DND-41 (cell line): Measurements from ENCODE around the gene SLC40A1.

Experiments
- ATAC-seq: fragments of 200-7000 bp; cut with Tn5 transposase; 3 replicates; pipeline ENCODE4 v1.9.1; 2021; ENCODE audit warnings: low read depth; ENCODE audit not compliant: insufficient read depth
- DNase-seq: peaks from one replicate; pipeline ENCODE4 v3.0.0-alpha.2; 2020
- H2AFZ ChIP-seq: 2 replicates; pipeline ENCODE4 v1.6.0; 2012; ENCODE audit warnings: low read depth, low read length
- H3K27ac ChIP-seq: 2 replicates; pipeline ENCODE4 v1.5.1; 2012; ENCODE audit warnings: low read length, inconsistent platforms
- H3K27me3 ChIP-seq: fragments of 200-600 bp; sonication (generic); 2 replicates; pipeline ENCODE4 v1.6.0; 2012; ENCODE audit warnings: low read length, mild to moderate bottlenecking, inconsistent platforms; ENCODE audit not compliant: insufficient read depth, poor library complexity
- H3K36me3 ChIP-seq: 2 replicates; pipeline ENCODE4 v1.5.1; 2012; ENCODE audit warnings: low read length, inconsistent platforms; ENCODE audit not compliant: insufficient read depth
- H3K4me1 ChIP-seq: 2 replicates; pipeline ENCODE4 v1.5.1; 2012; ENCODE audit warnings: mild to moderate bottlenecking, low read length; ENCODE audit not compliant: insufficient read depth
- H3K4me2 ChIP-seq: 2 replicates; pipeline ENCODE4 v1.6.0; 2012; ENCODE audit warnings: mild to moderate bottlenecking, moderate library complexity, low read length, inconsistent platforms; ENCODE audit not compliant: insufficient read depth
- H3K4me3 ChIP-seq, 2 experiments: fragments of 200-600 bp in 1 of 2; shearing (Covaris generic) in 1 of 2; 2 replicates each; pipeline ENCODE4 v1.5.1; 2012 to 2016; ENCODE audit warnings: inconsistent platforms in 2 of 2, low read length in 2 of 2, mild to moderate bottlenecking in 2 of 2, low read depth in 1 of 2, moderate library complexity in 1 of 2
- H3K79me2 ChIP-seq: 2 replicates; pipeline ENCODE4 v1.6.0; 2012; ENCODE audit warnings: low read length, inconsistent platforms; ENCODE audit not compliant: insufficient read depth
- H3K9ac ChIP-seq: 2 replicates; pipeline ENCODE4 v1.6.0; 2012; ENCODE audit warnings: low read depth, mild to moderate bottlenecking, inconsistent platforms, low read length, moderate library complexity
- H3K9me3 ChIP-seq: 2 replicates; pipeline ENCODE4 v1.5.1; 2012; ENCODE audit warnings: low read length, moderate library complexity, mild to moderate bottlenecking, inconsistent platforms; ENCODE audit not compliant: insufficient read depth, severe bottlenecking
- H4K20me1 ChIP-seq: 2 replicates; pipeline ENCODE4 v1.6.0; 2012; ENCODE audit warnings: low read length; ENCODE audit not compliant: insufficient read depth
- EZH2 ChIP-seq: IDR thresholded peaks from 3 replicates; pipeline ENCODE4 v1.6.1; 2012; ENCODE audit warnings: borderline replicate concordance, low read depth, mild to moderate bottlenecking, moderate library complexity, low read length, inconsistent platforms; ENCODE audit not compliant: severe bottlenecking
- TF ChIP-seq, protein P1 (sequence below): IDR thresholded peaks from 2 replicates; pipeline ENCODE4 v1.5.1; 2012; ENCODE audit warnings: borderline replicate concordance, low read length, moderate library complexity, mild to moderate bottlenecking; ENCODE audit not compliant: poor library complexity, severe bottlenecking; ENCODE audit errors: extremely low read depth

SLC40A1 gene

DNA sequence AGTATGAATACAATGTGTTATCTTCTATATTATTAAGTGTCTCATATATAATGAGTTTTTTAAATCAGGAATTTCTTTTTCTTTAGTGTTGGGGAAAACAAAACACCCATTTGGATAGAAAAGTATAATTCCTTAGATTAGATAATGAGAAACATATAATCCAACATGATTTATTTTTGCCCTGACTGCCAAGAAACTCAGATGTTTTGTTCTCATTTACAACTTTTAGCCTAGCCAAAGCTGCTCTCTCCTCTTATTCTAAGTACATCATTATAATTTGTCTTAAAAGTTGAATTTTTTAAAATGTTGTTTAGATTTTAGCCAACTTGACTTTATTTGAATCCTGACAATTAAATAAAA is 68.6 kb downstream of the SLC40A1 start:
- ATAC-seq, result no peak
- Histone ChIP-seq H3K79me2 (no peaks in the 10 kb centered on the region), H3K27ac (no peak overlapping the region), H4K20me1 (no peaks in the 10 kb centered on the region), H3K4me3 (no peak overlapping the region), H3K27me3 (no peaks in the 10 kb centered on the region), H3K4me1 (no peaks in the 10 kb centered on the region), H3K9me3 (no peaks in the 10 kb centered on the region), H3K36me3 (no peaks in the 10 kb centered on the region), H2AFZ (no peak overlapping the region), H3K9ac (no peak overlapping the region), H3K4me2 (no peak overlapping the region)
- no peak for TF ChIP-seq EZH2
- TF ChIP-seq, protein P1, sequence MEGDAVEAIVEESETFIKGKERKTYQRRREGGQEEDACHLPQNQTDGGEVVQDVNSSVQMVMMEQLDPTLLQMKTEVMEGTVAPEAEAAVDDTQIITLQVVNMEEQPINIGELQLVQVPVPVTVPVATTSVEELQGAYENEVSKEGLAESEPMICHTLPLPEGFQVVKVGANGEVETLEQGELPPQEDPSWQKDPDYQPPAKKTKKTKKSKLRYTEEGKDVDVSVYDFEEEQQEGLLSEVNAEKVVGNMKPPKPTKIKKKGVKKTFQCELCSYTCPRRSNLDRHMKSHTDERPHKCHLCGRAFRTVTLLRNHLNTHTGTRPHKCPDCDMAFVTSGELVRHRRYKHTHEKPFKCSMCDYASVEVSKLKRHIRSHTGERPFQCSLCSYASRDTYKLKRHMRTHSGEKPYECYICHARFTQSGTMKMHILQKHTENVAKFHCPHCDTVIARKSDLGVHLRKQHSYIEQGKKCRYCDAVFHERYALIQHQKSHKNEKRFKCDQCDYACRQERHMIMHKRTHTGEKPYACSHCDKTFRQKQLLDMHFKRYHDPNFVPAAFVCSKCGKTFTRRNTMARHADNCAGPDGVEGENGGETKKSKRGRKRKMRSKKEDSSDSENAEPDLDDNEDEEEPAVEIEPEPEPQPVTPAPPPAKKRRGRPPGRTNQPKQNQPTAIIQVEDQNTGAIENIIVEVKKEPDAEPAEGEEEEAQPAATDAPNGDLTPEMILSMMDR, result no peak
- DNase-seq, result no peak

DNA sequence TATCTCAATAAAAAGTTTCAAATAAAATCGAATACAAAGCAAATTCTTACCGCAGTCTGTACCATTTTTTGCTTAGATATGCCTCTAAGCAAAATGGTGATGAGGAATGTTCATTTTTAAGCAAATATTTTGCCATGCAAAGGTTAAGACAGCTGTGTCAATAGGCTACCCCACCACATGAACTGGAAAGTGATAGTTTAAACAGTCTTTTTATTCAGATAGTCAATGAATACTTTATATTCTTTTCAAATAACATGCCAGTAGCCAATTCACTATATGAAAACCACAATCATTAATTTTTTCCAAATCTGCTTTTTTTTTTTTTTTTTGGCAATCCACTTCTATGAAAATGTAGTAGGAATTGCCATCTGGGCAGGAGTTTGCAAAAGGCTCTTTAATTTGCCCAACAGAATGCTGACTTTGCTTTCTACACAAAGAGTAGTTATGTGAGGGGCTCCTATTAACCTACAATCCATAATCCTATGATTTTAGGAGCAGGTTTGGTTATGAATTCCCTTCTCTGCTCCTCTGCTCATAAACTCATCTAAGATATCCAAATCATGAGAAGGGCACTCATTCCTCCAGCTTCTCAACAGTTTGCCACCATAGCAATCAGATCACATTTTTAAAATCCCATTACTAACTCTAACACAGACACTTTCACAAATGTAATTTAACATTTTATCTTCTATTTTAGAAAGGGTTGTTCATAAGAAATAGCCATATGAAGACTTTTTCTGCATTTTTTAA is 69.2 kb downstream of the SLC40A1 start:
- no peak for ATAC-seq
- no peaks in the 10 kb centered on the region for H3K36me3 ChIP-seq

More for the DNA sequence above, 69.2 kb downstream of the SLC40A1 start:
- H3K79me2 ChIP-seq, result no peaks in the 10 kb centered on the region
- no peaks in the 10 kb centered on the region for H3K4me1 ChIP-seq
- no peak overlapping the region for H3K4me2 ChIP-seq
- TF ChIP-seq, protein P1, result no peak
- TF ChIP-seq EZH2, result no peak
- H3K27me3 ChIP-seq, result no peaks in the 10 kb centered on the region
- no peak overlapping the region for H3K27ac ChIP-seq
- no peaks in the 10 kb centered on the region for H4K20me1 ChIP-seq
- H3K4me3 ChIP-seq, result no peak overlapping the region
- no peak for DNase-seq
- no peak overlapping the region for H2AFZ ChIP-seq
- H3K9ac ChIP-seq, result no peak overlapping the region
- no peaks in the 10 kb centered on the region for H3K9me3 ChIP-seq
